Putamen (tissue), 1 donor: Measurements from ENCODE around the gene CSNK2A2.

ENCODE experiments used
- DNase-seq: peaks from one replicate; pipeline ENCODE4 v3.0.0-alpha.2; 2016; ENCODE audit warnings: low spot score

The CSNK2A2 gene

GRCh38 chr16:58198022-58198683 lies at the start of gene CSNK2A2:
CSNK2A2 (minus strand) TSS chr16:58198106; CDS start chr16:58197736, 370 bp downstream.
- DNase-seq, result peak; percentile 66

DNA sequence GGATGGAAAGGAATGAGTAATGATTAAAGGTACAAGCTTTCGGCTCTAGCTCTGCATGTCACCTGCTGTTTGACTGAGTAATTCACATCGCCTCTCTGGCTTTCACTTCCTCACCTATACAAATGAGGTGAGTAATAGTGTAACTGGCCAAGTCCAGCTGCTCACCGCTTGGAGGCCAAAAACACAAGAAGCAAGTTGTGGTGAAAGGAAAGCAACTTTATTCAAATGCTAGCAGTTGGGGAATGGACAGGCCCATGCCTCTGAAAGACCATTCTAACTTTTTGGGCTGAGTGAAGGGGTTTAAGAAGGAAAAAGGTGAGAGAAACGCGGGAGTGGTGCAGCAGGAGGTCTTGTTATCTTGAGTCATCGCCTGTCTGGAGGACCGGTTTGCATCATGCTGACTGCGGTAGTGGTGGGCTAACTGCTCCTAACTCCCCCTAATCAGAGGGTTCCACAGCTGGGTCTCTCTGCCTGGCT lies 45.7 kb upstream of the CSNK2A2 start:
- DNase-seq, result no peak

- no peak for DNase-seq
Observed at GRCh38 chr16:58236831-58237230, 38.9 kb upstream of the CSNK2A2 start.

DNA sequence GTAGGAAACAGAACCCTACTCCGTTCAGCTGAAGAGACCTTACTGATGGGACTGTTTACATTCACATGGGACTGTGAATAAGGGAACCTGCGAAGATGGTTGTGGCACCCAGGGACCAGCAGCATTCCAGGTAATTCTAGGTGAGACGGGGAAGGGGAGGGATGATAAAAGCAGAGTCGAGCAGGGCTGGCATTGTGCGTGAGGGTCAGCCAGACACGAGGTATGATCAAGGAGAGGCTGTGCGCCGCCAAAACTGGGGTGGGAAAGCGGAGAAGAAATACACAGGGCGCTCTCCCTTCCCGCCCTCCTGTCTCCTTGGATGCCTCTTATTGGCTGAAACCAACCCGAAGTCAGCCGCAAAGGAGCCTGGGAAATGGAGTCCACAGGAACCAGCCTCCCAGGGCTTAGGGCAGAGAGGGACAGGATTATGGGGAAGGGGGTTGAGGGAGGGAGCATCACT lies 38.4 kb upstream of the CSNK2A2 start:
- DNase-seq, result peak; percentile 73

DNA sequence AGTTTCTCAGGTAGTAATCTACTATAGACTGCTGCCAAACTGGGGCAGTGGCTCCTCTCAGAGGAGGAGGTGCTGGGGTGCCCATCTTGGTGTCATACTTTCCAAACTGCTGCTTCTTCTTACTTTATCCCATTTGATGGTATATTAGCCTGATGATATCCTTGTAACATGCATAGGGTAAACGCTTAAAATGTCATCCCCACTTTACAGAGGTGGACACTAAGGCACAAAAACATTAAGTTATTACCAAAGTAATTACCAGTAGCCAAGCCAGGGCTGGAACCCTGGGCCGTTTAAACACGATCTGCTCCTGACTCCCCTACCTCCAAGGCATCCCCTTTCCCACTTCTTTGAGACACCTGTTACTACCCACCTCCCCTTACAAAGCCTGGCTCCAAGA lies 37.8 kb upstream of the CSNK2A2 start:
- DNase-seq, result no peak

DNA sequence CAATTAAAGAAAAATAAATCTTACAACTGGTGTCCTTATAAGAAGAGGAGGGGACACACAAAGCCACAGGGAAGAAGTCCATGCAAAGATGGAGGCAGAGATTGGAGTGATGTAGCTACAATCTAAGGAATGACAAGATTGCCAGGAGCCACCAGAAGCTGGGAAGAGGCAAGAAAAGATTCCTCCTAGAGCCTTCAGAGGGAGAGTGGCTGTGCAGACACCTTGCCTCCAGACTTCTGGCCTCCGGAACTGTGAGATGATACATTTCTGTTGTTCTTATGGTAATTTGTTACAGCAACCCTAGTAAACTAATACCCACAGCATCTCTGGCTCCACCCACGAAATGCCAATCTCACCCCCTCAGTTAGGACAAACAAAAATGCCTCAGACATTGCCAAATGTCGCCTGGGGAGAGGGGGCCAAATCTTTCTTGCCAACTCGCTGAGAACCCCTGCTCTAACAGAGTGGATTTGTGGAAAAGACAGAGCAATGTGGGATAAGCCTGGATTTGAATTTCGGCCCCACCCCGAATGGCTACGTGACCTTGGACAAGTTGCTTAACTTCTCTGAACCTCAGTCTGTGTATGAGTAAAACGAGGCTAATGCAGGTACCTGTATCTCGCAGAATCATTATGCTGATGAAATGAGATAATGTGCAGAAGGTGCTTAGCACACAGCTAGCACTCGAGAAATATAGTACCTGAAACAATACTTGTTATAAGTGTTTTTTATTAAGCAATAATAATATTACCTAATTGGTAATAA lies 37.1 kb upstream of the CSNK2A2 start:
- no peak for DNase-seq

DNA sequence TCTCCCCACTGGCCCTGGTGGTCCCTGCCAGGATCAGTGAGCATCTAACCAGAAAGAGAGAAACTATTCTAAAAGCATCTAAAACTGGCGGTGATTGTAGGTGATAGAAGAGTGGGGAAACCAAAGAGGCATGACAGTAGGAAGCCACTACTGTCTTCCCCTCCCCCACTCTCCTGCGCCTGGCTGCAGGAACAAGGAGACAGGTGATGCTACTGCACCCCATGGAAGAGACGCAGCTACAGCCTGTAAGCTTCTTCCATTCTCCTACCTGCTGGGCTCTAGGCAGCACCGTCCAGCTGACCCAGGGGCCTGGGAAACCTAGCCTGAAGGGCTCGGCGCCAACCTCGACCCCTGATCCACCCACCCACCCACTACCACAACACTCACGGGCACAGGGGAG lies 32.4 kb upstream of the CSNK2A2 start:
- no peak for DNase-seq

DNA sequence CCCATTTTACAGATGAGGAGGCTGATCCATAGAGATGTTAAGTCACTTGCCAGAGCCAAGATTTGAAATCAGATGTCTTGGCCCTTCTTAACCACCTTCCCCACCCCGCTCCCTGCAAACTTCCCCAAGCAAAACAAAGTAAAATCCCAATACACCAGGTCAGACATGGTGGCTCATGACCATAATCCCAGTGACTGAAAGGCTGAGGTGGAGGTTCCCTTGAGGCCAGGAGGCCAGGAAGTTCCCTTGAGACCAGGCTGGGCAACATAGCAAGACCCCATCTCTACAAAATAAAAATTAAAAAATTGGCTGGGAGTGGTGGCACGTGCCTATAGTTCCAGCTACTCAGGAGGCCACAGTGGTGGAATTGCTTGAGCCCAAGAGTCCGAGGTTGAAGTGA lies 28.9 kb upstream of the CSNK2A2 start:
- DNase-seq, result no peak

DNA sequence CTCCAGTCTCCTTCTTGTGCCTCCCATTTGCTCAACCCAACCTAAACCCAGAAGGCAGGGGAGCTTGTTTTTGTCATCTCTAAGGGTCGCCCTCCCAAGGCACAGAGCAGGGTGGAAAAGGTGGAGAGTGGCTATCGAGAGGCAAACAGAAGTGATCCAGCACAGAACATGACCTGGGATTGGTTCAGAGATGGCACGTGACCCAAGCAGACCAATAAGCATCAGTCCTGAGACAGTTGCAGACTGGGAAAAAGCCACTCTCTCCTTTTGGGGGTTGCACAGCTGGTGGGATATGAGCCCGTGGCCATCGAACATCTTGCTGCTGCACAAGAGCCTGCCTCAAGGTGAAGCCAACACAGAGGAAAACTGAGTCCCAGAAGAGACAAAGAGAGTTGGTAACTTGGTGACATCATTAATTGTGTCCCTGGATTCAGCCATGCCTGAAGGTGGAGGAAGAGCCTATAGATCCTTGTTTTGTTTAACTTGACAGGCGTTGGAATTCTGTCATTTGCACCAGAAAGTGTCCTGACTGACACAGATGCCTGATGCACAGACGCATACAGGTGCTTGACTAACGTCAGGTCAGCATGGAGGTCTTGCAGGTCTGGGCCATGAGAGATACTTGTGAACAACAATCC lies 28.2 kb upstream of the CSNK2A2 start:
- DNase-seq, result no peak

DNA sequence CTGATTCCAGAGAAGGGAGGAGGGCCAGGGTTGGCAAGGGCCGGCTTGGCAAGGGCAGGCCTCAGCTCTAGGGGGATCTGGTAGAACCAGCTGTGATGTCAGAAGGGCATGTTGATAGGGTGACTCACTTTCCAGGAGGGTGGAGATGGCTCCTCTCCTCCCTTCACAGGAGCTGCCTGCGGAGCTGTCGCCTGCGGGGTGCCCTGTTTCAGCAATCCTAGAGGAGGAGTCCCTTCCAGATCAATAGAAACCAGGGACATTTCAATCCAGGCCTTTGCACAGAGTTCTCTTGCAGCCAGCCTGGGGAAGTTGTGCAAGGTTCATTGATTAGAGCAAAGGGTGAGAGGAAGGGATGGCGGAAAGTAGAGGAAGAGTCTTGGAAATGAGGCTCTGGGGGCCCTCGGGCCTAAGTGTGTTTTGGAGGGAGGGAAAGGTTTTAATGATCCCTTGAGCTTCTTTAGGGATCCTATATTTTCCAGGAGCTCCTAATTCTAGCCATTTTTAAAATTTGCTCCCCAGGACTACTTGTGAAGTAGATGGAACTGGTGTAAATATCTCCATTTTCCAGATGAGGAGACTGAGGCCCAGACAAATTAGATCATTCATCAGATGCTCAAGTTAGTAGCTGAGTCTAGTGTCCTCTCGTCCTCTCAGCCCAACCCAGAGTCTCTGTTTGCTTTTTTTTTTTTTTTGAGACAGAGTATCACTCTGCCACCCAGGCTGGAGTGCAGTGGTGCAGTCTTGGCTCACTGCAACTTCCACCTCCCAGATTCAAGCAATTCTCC lies 24.8 kb upstream of the CSNK2A2 start:
- DNase-seq, result no peak

- no peak for DNase-seq
Observed at GRCh38 chr16:58219432-58219831, 21.5 kb upstream of the CSNK2A2 start.

DNA sequence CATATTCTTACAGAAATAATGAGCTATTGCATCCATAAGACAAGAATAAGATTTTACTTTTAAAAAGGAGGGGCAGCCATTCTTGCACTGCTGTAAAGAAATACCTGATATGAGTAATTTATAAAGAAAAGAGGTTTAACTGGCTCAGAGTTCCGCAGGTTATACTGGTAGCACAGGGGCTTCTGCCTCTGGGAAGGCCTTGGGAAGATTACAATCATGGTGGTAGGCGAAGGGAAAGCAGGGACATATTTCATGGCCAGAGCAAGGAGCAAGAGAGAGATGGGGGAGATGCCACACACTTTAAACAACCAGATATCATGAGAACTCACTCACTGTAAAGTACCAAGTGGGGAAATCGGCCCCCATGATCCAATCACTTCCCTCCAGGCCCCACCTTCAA lies 20.9 kb upstream of the CSNK2A2 start:
- DNase-seq, result no peak

DNA sequence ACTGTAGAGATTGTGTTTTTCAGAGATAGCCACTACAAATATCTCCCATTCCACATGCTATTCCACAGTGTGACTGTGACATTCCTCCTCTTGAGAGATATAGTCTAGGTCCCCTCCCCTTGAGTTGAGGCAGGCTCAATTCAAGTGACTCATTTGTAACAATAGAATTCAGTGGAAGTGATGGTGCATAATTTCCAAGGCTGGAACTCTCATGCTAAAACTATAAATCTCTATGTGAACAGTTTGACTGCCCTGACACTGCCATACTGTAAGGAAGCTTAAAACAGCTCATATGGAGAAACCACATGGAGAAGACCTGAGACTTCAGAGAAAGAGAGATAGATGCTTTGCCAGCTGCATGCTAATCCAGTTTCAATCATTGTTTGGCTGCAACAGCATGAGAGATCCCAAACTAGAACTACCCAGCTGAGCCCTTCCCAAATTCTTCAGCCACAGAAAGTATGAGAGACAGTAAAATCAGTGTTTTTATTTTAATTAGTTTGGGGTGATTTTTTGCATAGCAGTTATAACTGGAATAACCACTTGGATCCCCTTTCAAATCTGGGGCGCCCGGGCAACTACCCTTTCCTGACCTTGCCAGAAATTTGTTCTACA lies 19.5 kb upstream of the CSNK2A2 start:
- no peak for DNase-seq

DNA sequence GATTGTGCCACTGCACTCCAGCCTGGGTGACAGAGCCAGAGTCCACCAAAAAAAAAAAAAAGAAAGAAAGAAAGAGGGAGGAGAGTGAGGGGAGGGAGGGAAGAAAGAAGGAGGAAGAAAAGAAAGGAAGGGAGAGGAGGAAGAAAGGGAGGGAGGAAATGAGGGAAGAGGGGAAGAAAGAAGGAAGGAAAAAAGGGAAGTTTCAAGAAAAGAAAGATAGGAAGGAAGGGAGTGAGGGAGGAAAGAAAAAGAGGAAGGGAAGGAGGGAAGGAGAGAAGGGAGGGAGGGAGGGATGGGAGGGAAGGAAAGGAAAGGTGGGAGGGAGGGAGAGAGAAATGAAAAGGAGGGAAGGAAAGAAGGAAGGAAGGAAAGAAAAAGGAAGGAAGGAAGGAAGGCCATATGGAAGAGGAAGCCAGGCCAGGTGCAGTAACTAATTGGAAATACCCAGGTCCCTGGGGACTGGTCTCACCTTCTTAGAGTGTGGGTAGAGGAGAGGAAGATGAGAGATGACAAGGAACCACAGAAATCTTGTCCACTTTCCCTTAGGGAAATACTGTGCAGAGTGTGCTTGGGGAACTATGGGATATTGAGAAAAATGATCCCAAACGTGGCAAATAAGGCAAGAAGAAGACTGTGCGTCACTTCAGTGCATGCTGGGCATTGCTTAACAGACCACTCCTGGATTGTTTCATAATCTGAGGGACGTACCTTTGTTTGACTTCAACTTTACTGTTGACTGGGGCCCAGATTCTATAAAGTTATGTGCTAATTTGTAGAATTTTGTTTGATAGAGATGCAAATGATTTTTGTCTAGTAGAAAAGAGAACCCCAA lies 15.1 kb upstream of the CSNK2A2 start:
- DNase-seq, result no peak

GRCh38 chr16:58211846-58212245 lies 13.9 kb upstream of the CSNK2A2 start:
- no peak for DNase-seq

GRCh38 chr16:58211245-58211644 lies 13.3 kb upstream of the CSNK2A2 start:
- no peak for DNase-seq

GRCh38 chr16:58205276-58206036 lies 7.5 kb upstream of the CSNK2A2 start:
- DNase-seq, result no peak

GRCh38 chr16:58201163-58201562 lies 3.3 kb upstream of the CSNK2A2 start:
- DNase-seq, result no peak

GRCh38 chr16:58200004-58200797 lies 2.3 kb upstream of the CSNK2A2 start:
- DNase-seq, result no peak
